Fibroblast of the aortic adventitia (primary cell): ENCODE results near the gene IGSF3. TPM values are rescaled to one million over a fixed set of nuclear protein-coding genes. Genes with fewer than 3 reads are reported as not detected.

ENCODE experiments used
- DNase-seq: peaks from one replicate; pipeline ENCODE4 v3.0.0-alpha.2; 2010; ENCODE audit warnings: low read depth
- H3K4me3 ChIP-seq: 2 replicates; pipeline ENCODE4 v1.5.1; 2011; ENCODE audit warnings: low read depth, mild to moderate bottlenecking, control low read depth, low read length, moderate library complexity
- CTCF ChIP-seq: IDR thresholded peaks from 2 replicates; pipeline ENCODE4 v1.5.1; 2011; ENCODE audit warnings: mild to moderate bottlenecking, low read length, control low read depth, inconsistent platforms; ENCODE audit not compliant: insufficient read depth
- total RNA-seq: library from RNA; depleted of rRNA; stranded (reverse); fragments of >200 nt; gene quantifications from 2 replicates; pipeline ENCODE4 v1.2.3, GENCODE V29; 2012; ENCODE audit warnings: low replicate concordance

Gene IGSF3
- total RNA-seq, 1 donor: 0.27 TPM

- no peak for DNase-seq
- H3K4me3 ChIP-seq: no peak overlapping the region
- no peak for TF ChIP-seq CTCF
These were observed 108.2 kb downstream of the IGSF3 start for GRCh38 chr1:116559304-116559761.

- DNase-seq: no peak
- no peak for TF ChIP-seq CTCF
- no peak overlapping the region for H3K4me3 ChIP-seq
These were observed 109.0 kb downstream of the IGSF3 start for GRCh38 chr1:116558571-116558970.

- no peak for TF ChIP-seq CTCF
- no peak overlapping the region for H3K4me3 ChIP-seq
These were observed 109.4 kb downstream of the IGSF3 start for GRCh38 chr1:116558140-116558549.

GRCh38 chr1:116557323-116557878 is 110.1 kb downstream of the IGSF3 start:
- DNase-seq: no peak
- TF ChIP-seq CTCF: no peak
- no peak overlapping the region for H3K4me3 ChIP-seq

More at GRCh38 chr1:116558140-116558549, 109.4 kb downstream of the IGSF3 start:
- DNase-seq: no peak

GRCh38 chr1:116556289-116557006 is 111.1 kb downstream of the IGSF3 start:
- no peak for TF ChIP-seq CTCF
- peak; percentile 97 for DNase-seq
- peak overlapping the region; percentile 9 for H3K4me3 ChIP-seq

GRCh38 chr1:116554924-116555323 is 112.6 kb downstream of the IGSF3 start:
- no peak for DNase-seq
- TF ChIP-seq CTCF: no peak
- no peak overlapping the region for H3K4me3 ChIP-seq
